Mesothelial cell of epicardium (in vitro differentiated cells): ENCODE results near the gene CBX2. TPM values are rescaled to one million over a fixed set of nuclear protein-coding genes. Genes with fewer than 3 reads are reported as not detected.

Source experiments
- DNase-seq, 2 experiments: peaks; one replicate each; pipeline ENCODE4 v3.0.0; 2021; ENCODE audit warnings: low spot score in 2 of 2; ENCODE audit not compliant: unreplicated experiment in 2 of 2
- H3K27ac Mint-ChIP-seq: 2 replicates; pipeline ENCODE4 v1.8.0; 2021; ENCODE audit warnings: mixed read lengths
- H3K27me3 Mint-ChIP-seq: 2 replicates; pipeline ENCODE4 v1.8.0; 2021; ENCODE audit warnings: low read depth, mixed read lengths
- H3K36me3 Mint-ChIP-seq: 2 replicates; pipeline ENCODE4 v1.8.0; 2021; ENCODE audit warnings: mixed read lengths
- H3K4me1 Mint-ChIP-seq: 2 replicates; pipeline ENCODE4 v1.8.0; 2021; ENCODE audit warnings: mixed read lengths
- H3K4me3 Mint-ChIP-seq: 2 replicates; pipeline ENCODE4 v1.8.0; 2021; ENCODE audit warnings: mild to moderate bottlenecking, moderate library complexity, mixed read lengths
- H3K9me3 Mint-ChIP-seq: 2 replicates; pipeline ENCODE4 v1.8.0; 2021; ENCODE audit warnings: mixed read lengths
- CTCF ChIP-seq: fragments of 200-600 bp; sonication (generic); IDR thresholded peaks from one replicate; pipeline ENCODE4 v1.5.0; 2021; ENCODE audit warnings: antibody characterized with exemption; ENCODE audit not compliant: unreplicated experiment
- total RNA-seq: library from RNA; stranded (reverse); gene quantifications from 3 replicates; pipeline ENCODE4 v1.2.1, GENCODE V29; 2021

Gene CBX2
- total RNA-seq, 1 donor from 2014 or later, result 49.7 TPM

- Mint-ChIP-seq H3K27ac (no peak overlapping the region), H3K4me1 (peaks cover 26% of the 10 kb centered on the region), H3K27me3 (peaks cover 76% of the 10 kb centered on the region), H3K36me3 (no peaks in the 10 kb centered on the region), H3K4me3 (peak overlapping the region; percentile 46), H3K9me3 (no peaks in the 10 kb centered on the region)
- DNase-seq, result peak; percentile 75 to 83
- TF ChIP-seq CTCF, result no peak
These were observed 32.4 kb downstream of the CBX2 start for GRCh38 chr17:79810130-79811010.

- Mint-ChIP-seq H3K27me3 (peaks cover 72% of the 10 kb centered on the region), H3K4me1 (peaks cover 30% of the 10 kb centered on the region), H3K36me3 (no peaks in the 10 kb centered on the region), H3K9me3 (no peaks in the 10 kb centered on the region), H3K27ac (no peak overlapping the region), H3K4me3 (peak overlapping the region; percentile 56)
- DNase-seq, result peak in 1 of 2 experiments; percentile 55
- peak; percentile 63 for TF ChIP-seq CTCF
These were observed 33.3 kb downstream of the CBX2 start for GRCh38 chr17:79811011-79811867.

- H3K4me1 Mint-ChIP-seq, result peaks cover 31% of the 10 kb centered on the region
- no peaks in the 10 kb centered on the region for H3K9me3 Mint-ChIP-seq
- no peak for TF ChIP-seq CTCF
- H3K4me3 Mint-ChIP-seq, result peak overlapping the region; percentile 56
- H3K36me3 Mint-ChIP-seq, result no peaks in the 10 kb centered on the region
- H3K27ac Mint-ChIP-seq, result peak overlapping the region; percentile 56
- peaks cover 72% of the 10 kb centered on the region for H3K27me3 Mint-ChIP-seq
- peak in 1 of 2 experiments; percentile 42 for DNase-seq
These were observed 34.0 kb downstream of the CBX2 start for GRCh38 chr17:79811868-79812352.

GRCh38 chr17:79812353-79813258 is 34.7 kb downstream of the CBX2 start:
- H3K36me3 Mint-ChIP-seq, result no peaks in the 10 kb centered on the region
- peak overlapping the region; percentile 87 for H3K27ac Mint-ChIP-seq
- peak overlapping the region; percentile 67 for H3K4me3 Mint-ChIP-seq
- DNase-seq, result peak in 1 of 2 experiments; percentile 57
- H3K4me1 Mint-ChIP-seq, result peaks cover 31% of the 10 kb centered on the region
- no peak for TF ChIP-seq CTCF
- H3K9me3 Mint-ChIP-seq, result no peaks in the 10 kb centered on the region
- peaks cover 72% of the 10 kb centered on the region for H3K27me3 Mint-ChIP-seq
